Cardiac fibroblast (primary cell): ENCODE data around the gene VARS1.
A peak's percentile ranks its signal among the peaks of the same experiment; 100 is the strongest.

ENCODE experiments used
- DNase-seq, 2 donors: peaks; one replicate each; pipeline versions ENCODE4 v3.0.0 to v3.0.0-alpha.2; 2010; ENCODE audit warnings: low read depth in 2 of 2
- H3K4me3 ChIP-seq, 2 donors: replicated peaks in 1 of 2; 1 replicate in 1 of 2; 2 replicates in 1 of 2; pipeline ENCODE4 v1.5.1; 2011; ENCODE audit warnings: low read depth in 2 of 2, low read length in 2 of 2, mild to moderate bottlenecking in 2 of 2, moderate library complexity in 1 of 2
- TF ChIP-seq, protein P1 (sequence below): IDR thresholded peaks from one replicate; pipeline ENCODE4 v1.5.1; 2011; ENCODE audit warnings: low read depth, mild to moderate bottlenecking, low read length, inconsistent platforms

Gene VARS1

GRCh38 chr6:31836474-31837368, 41.2 kb upstream of the VARS1 start:
- DNase-seq: peak; percentile 47 to 55
- peak overlapping the region; percentile 78 to 97 for H3K4me3 ChIP-seq
- TF ChIP-seq, protein P1, sequence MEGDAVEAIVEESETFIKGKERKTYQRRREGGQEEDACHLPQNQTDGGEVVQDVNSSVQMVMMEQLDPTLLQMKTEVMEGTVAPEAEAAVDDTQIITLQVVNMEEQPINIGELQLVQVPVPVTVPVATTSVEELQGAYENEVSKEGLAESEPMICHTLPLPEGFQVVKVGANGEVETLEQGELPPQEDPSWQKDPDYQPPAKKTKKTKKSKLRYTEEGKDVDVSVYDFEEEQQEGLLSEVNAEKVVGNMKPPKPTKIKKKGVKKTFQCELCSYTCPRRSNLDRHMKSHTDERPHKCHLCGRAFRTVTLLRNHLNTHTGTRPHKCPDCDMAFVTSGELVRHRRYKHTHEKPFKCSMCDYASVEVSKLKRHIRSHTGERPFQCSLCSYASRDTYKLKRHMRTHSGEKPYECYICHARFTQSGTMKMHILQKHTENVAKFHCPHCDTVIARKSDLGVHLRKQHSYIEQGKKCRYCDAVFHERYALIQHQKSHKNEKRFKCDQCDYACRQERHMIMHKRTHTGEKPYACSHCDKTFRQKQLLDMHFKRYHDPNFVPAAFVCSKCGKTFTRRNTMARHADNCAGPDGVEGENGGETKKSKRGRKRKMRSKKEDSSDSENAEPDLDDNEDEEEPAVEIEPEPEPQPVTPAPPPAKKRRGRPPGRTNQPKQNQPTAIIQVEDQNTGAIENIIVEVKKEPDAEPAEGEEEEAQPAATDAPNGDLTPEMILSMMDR: peak; percentile 6

- H3K4me3 ChIP-seq: peak overlapping the region; percentile 78 to 97
- TF ChIP-seq, protein P1: no peak
- peak in 1 of 2 donors; percentile 23 for DNase-seq
These were observed 40.5 kb upstream of the VARS1 start for GRCh38 chr6:31836047-31836473.

GRCh38 chr6:31834367-31835250, 39.1 kb upstream of the VARS1 start:
- peak; percentile 90 to 91 for DNase-seq
- TF ChIP-seq, protein P1: no peak
- H3K4me3 ChIP-seq: peak overlapping the region; percentile 78 to 97

GRCh38 chr6:31831350-31832215, 36.0 kb upstream of the VARS1 start:
- TF ChIP-seq, protein P1: no peak
- H3K4me3 ChIP-seq: no peak overlapping the region

DNA sequence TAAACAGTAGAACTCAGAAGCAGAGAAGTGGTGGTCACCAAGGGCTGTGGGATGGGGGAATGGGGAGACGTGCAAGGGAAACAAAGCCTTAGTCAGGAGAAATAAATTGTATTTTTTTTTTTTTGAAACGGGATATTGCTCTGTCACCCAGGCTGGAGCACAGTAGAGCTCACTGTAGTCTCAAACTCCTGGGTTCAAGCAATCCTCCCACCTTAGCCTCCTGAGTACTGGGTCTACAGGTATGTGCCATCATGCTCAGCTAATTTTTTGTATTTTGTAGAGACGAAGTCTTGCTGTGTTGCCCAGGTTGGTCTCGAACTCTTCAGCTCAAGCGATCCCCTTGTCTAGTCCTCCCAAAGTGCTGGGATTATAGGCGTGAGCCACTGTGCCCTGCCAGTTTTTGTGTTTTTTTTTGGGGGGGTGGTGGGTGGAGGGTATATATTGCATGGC, 35.4 kb upstream of the VARS1 start:
- TF ChIP-seq, protein P1: no peak
- no peak for DNase-seq
- H3K4me3 ChIP-seq: peak overlapping the region; percentile 64 to 73

More at GRCh38 chr6:31831350-31832215, 36.0 kb upstream of the VARS1 start:
- no peak for DNase-seq
